GM10266 (cell line): ENCODE measurements around the gene CTDSPL.
A peak's percentile ranks its signal among the peaks of the same experiment; 100 is the strongest.

Experiments used
- DNase-seq: peaks from one replicate; pipeline ENCODE4 v3.0.0; 2012; ENCODE audit errors: extremely low spot score
- CTCF ChIP-seq: IDR thresholded peaks from 2 replicates; pipeline ENCODE4 v1.5.1; 2012; ENCODE audit warnings: mild to moderate bottlenecking, low read depth; ENCODE audit not compliant: control insufficient read depth, insufficient read depth; ENCODE audit errors: missing control alignments

Gene CTDSPL

GRCh38 chr3:37956723-37957538 is 95.3 kb downstream of the CTDSPL start:
- no peak for TF ChIP-seq CTCF

GRCh38 chr3:37957539-37957936 is 95.9 kb downstream of the CTDSPL start:
- no peak for TF ChIP-seq CTCF

More at GRCh38 chr3:37956723-37957538, 95.3 kb downstream of the CTDSPL start:
- peak; percentile 10 for DNase-seq

GRCh38 chr3:37961622-37962431 is 100.1 kb downstream of the CTDSPL start:
- no peak for TF ChIP-seq CTCF
- DNase-seq, result no peak

More at GRCh38 chr3:37957539-37957936, 95.9 kb downstream of the CTDSPL start:
- DNase-seq, result no peak

GRCh38 chr3:37963016-37963415 is 101.3 kb downstream of the CTDSPL start:
- no peak for TF ChIP-seq CTCF
- DNase-seq, result no peak

- no peak for DNase-seq
- TF ChIP-seq CTCF, result no peak
Observed at GRCh38 chr3:37963635-37964034, 102.0 kb downstream of the CTDSPL start.

GRCh38 chr3:37964146-37964545 is 102.5 kb downstream of the CTDSPL start:
- no peak for DNase-seq
- no peak for TF ChIP-seq CTCF
